ENCODE results near the gene LIPJ. TPM values are rescaled to one million over a fixed set of nuclear protein-coding genes. Genes with fewer than 3 reads are reported as not detected.

LIPJ gene
- total and polyA plus RNA-seq, 10 of the 15 experiments (the other 5 are each of a cell fraction or from before 2014, with no cell fraction given) = 0.03 to 0.23 (median 0.08) TPM; not detected in 5

DNA sequence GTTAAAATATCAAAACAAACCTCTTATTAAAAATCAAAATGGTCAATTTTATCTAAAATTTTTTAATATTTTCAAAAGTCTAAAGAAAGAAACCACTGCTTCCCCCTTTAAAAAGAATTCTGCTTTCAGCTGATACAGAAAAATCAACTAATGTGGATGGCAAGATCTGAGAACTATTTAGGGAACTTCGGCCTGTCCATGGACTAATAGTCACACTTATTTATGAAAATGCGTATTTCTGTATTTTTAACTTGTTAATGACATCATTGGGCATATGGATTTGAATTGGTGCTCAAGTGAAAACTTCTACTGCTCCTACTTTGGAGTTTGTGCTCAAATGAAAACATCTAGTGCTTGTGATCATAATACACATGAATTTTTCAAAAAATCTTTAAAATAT lies 35.3 kb upstream of the LIPJ start:
- H2AFZ ChIP-seq (ENCODE audit: control insufficient read depth, low read depth, low read length) = no peak overlapping the region
- RAD21 ChIA-PET (ENCODE audit: unreplicated experiment) = interaction anchor here (1.0 to 3.1 kb wide), 3 partner anchors 78 to 701 kb away, joined by 3 to 14 read pairs (median 5); no protein-coding TSS in a partner anchor

More for the DNA sequence above, 35.3 kb upstream of the LIPJ start:
- no peak for FAIRE-seq
- SMC1A ChIA-PET (ENCODE audit: uncharacterized antibody, unreplicated experiment) = interaction anchor here (0.6 to 2.5 kb wide), 8 partner anchors 10 to 1018 kb away, joined by 3 to 15 read pairs (median 6); partner anchors contain the start of genes KLLN and PTEN
- in situ Hi-C loops (cut with MboI) = loop anchor here (5.0 to 10.0 kb wide), 2 partner anchors 576 to 689 kb away; partner anchors contain the start of genes KLLN and PTEN
- TF ChIP-seq SMAD1 (IDR thresholded peaks at IDR 0.05; ENCODE audit: low read depth, partially characterized antibody) = no peak
- TF ChIP-seq, protein P1, sequence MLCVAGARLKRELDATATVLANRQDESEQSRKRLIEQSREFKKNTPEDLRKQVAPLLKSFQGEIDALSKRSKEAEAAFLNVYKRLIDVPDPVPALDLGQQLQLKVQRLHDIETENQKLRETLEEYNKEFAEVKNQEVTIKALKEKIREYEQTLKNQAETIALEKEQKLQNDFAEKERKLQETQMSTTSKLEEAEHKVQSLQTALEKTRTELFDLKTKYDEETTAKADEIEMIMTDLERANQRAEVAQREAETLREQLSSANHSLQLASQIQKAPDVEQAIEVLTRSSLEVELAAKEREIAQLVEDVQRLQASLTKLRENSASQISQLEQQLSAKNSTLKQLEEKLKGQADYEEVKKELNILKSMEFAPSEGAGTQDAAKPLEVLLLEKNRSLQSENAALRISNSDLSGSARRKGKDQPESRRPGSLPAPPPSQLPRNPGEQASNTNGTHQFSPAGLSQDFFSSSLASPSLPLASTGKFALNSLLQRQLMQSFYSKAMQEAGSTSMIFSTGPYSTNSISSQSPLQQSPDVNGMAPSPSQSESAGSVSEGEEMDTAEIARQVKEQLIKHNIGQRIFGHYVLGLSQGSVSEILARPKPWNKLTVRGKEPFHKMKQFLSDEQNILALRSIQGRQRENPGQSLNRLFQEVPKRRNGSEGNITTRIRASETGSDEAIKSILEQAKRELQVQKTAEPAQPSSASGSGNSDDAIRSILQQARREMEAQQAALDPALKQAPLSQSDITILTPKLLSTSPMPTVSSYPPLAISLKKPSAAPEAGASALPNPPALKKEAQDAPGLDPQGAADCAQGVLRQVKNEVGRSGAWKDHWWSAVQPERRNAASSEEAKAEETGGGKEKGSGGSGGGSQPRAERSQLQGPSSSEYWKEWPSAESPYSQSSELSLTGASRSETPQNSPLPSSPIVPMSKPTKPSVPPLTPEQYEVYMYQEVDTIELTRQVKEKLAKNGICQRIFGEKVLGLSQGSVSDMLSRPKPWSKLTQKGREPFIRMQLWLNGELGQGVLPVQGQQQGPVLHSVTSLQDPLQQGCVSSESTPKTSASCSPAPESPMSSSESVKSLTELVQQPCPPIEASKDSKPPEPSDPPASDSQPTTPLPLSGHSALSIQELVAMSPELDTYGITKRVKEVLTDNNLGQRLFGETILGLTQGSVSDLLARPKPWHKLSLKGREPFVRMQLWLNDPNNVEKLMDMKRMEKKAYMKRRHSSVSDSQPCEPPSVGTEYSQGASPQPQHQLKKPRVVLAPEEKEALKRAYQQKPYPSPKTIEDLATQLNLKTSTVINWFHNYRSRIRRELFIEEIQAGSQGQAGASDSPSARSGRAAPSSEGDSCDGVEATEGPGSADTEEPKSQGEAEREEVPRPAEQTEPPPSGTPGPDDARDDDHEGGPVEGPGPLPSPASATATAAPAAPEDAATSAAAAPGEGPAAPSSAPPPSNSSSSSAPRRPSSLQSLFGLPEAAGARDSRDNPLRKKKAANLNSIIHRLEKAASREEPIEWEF (IDR thresholded peaks at IDR 0.05; ENCODE audit: insufficient replicate concordance, low read depth, low read length) = no peak
- no peak for TF ChIP-seq IRF4 (IDR thresholded peaks at IDR 0.05; ENCODE audit: low read depth, low read length)
- TF ChIP-seq ASH2L (IDR thresholded peaks at IDR 0.05; ENCODE audit: borderline replicate concordance, low read depth) = no peak
- no peaks in the 10 kb centered on the region for H3K27me3 ChIP-seq (replicated peaks in 1 of 2; ENCODE audit: control insufficient read depth in 2 of 2, insufficient read depth in 2 of 2, low read length in 1 of 2)
- intact Hi-C loops (cut with micrococcal nuclease; ENCODE audit: unreplicated experiment) = loop anchor here (5.0 to 10.0 kb wide), 3 partner anchors 279 to 586 kb away; no protein-coding TSS in a partner anchor
- no peak overlapping the region for H3K4me3 ChIP-seq
- no TSS peak for BruUV-seq (replicated peaks)
- no peak overlapping the region for H3K4me2 ChIP-seq (ENCODE audit: control insufficient read depth, insufficient read depth)
- no peak overlapping the region for H3K9ac ChIP-seq (ENCODE audit: control insufficient read depth, insufficient read depth, low read length)
- H3K4me1 ChIP-seq (ENCODE audit: control insufficient read depth, insufficient read depth, low read length) = 0 out of 2 replicates have a peak, but pooled peaks cover 5% of the 10 kb centered on the region
- DNase-seq (ENCODE audit: low read depth, low spot score) = no peak
- no peaks in the 10 kb centered on the region for H3K36me3 ChIP-seq (ENCODE audit: control insufficient read depth in 2 of 2, insufficient read depth in 2 of 2, low read length in 1 of 2)
- H3K79me2 ChIP-seq (ENCODE audit: control insufficient read depth, insufficient read depth, low read length) = no peaks in the 10 kb centered on the region
- 40% methylated on average over 2 of the region's 2 CpGs for WGBS (ENCODE audit: insufficient coverage, insufficient replicate concordance, low lambda C conversion rate, missing lambda C conversion rate)
- H3K27ac ChIP-seq (ENCODE audit: control insufficient read depth, insufficient read depth) = no peak overlapping the region
- no peaks in the 10 kb centered on the region for H4K20me1 ChIP-seq (ENCODE audit: control insufficient read depth, insufficient read depth)
- POLR2A ChIA-PET = no interaction called here
- no peak for ATAC-seq
- CTCF ChIA-PET = interaction anchor here (0.6 to 4.6 kb wide), 8 partner anchors 14 to 700 kb away, joined by 3 to 47 read pairs (median 6); partner anchors contain the start of genes KLLN and PTEN
- no peaks in the 10 kb centered on the region for H3K9me3 ChIP-seq (replicated peaks; ENCODE audit: control insufficient read depth, insufficient read depth, low read length)
